ENCODE measurements around the gene EFNB2. TPM values are rescaled to one million over a fixed set of nuclear protein-coding genes. Genes with fewer than 3 reads are reported as not detected.

Gene EFNB2
- total and polyA plus RNA-seq, 8 donors = 3.0 to 48.7 (median 13.4) TPM

DNA sequence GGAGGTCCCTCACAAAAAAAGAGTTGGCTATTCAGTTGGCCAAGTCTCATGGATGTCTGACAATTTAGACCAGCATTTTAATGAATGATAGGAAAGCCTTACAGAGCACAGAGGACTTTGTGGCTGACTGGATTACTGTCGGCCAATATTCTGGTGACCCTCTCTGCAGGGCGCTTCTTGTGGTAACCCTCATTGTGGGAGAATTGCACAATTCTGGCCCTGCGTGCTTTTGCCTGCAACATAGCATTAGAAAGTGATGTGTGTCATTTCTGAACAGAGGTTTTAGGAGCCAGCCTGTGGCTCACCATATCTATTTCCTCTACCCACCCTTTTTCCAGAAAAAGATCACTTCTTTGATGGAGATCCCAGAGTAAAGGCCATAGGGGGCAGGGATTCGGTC, 71.4 kb downstream of the EFNB2 start:
- H3K4me1 ChIP-seq = peaks cover 0 to 12% (median 0%) of the 10 kb centered on the region in 4 donors
- TF ChIP-seq POLR2AphosphoS5 (IDR thresholded peaks at IDR 0.05) (no peak), POLR2A (IDR thresholded peaks at IDR 0.05) (no peak), EP300 (IDR thresholded peaks at IDR 0.05) (no peak)
- TF ChIP-seq, protein P1, sequence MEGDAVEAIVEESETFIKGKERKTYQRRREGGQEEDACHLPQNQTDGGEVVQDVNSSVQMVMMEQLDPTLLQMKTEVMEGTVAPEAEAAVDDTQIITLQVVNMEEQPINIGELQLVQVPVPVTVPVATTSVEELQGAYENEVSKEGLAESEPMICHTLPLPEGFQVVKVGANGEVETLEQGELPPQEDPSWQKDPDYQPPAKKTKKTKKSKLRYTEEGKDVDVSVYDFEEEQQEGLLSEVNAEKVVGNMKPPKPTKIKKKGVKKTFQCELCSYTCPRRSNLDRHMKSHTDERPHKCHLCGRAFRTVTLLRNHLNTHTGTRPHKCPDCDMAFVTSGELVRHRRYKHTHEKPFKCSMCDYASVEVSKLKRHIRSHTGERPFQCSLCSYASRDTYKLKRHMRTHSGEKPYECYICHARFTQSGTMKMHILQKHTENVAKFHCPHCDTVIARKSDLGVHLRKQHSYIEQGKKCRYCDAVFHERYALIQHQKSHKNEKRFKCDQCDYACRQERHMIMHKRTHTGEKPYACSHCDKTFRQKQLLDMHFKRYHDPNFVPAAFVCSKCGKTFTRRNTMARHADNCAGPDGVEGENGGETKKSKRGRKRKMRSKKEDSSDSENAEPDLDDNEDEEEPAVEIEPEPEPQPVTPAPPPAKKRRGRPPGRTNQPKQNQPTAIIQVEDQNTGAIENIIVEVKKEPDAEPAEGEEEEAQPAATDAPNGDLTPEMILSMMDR (IDR thresholded peaks at IDR 0.05) = no peak
- H3K27ac ChIP-seq = no peak overlapping the region
- no peak overlapping the region for H3K4me3 ChIP-seq
- DNase-seq = no peak
- 81 to 93% (median 89%) methylated on average over 4 of the region's 4 CpGs for WGBS, 5 donors
- intact Hi-C loops (cut with DNase I; ENCODE audit: low total_unique reads) = no loop called here
- no peaks in the 10 kb centered on the region for H3K9me3 ChIP-seq
- no peaks in the 10 kb centered on the region for H3K36me3 ChIP-seq
- H3K27me3 ChIP-seq = no peaks in the 10 kb centered on the region

DNA sequence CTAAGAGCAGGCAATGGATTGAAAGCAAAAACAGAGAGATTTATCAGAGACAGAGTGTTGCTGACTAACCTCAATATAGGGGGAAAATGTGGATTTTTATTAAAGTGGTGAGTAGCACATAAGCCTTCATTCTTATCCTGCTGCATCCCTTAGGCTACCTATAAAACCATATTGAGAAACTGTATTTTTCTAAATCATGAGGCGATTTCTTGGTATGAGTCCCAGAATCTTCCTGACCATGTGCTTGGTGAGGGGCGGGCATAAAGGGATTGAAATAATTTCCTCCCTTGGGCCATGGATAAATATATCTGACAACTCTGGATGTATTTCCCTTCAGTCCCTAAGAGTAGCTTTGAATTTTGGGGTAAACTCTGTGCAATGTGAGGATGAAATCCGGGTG, 72.8 kb downstream of the EFNB2 start:
- DNase-seq = no peak
- TF ChIP-seq, protein P1 (IDR thresholded peaks at IDR 0.05) = no peak
- TF ChIP-seq EP300 (IDR thresholded peaks at IDR 0.05) (no peak), POLR2A (IDR thresholded peaks at IDR 0.05) (no peak), POLR2AphosphoS5 (IDR thresholded peaks at IDR 0.05) (no peak)
- no peaks in the 10 kb centered on the region for H3K9me3 ChIP-seq
- intact Hi-C loops (cut with DNase I; ENCODE audit: low total_unique reads) = no loop called here
- WGBS, 5 donors = 78 to 92% (median 85%) methylated on average over 3 of the region's 3 CpGs
- no peak overlapping the region for H3K4me3 ChIP-seq
- H3K36me3 ChIP-seq = no peaks in the 10 kb centered on the region
- peaks cover 0 to 2% (median 0%) of the 10 kb centered on the region in 4 donors for H3K4me1 ChIP-seq
- H3K27ac ChIP-seq = no peak overlapping the region
- no peaks in the 10 kb centered on the region for H3K27me3 ChIP-seq

DNA sequence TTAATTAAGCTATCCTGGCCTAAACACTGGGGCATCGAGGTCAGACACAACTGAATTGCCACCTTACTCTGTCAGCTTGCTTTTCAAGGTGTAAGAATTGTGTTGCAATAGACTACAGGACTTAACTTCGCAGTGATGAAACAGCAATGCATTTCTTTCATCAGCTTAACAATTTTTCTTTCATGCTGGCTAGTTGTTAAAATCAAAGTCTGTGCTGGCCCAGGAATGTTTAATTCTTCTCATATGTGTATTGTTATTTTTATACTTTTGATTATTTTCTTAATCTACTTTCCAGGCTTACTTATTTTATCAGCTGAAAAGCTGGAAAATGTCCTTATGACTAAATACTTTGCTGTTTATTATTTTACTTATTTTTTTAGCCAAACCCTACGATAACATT, 79.7 kb downstream of the EFNB2 start:
- intact Hi-C loops (cut with DNase I; ENCODE audit: low total_unique reads) = no loop called here
- no peaks in the 10 kb centered on the region for H3K9me3 ChIP-seq
- no peak overlapping the region for H3K27ac ChIP-seq
- H3K4me1 ChIP-seq = no peaks in the 10 kb centered on the region
- DNase-seq = no peak
- H3K27me3 ChIP-seq = no peaks in the 10 kb centered on the region
- H3K4me3 ChIP-seq = no peak overlapping the region
- WGBS, 5 donors = 35 to 64% (median 46%) methylated on average over 3 of the region's 3 CpGs
- no peak for TF ChIP-seq POLR2A (IDR thresholded peaks at IDR 0.05)
- TF ChIP-seq POLR2AphosphoS5 (IDR thresholded peaks at IDR 0.05) = no peak
- TF ChIP-seq, protein P1 (IDR thresholded peaks at IDR 0.05) = no peak
- TF ChIP-seq EP300 (IDR thresholded peaks at IDR 0.05) = no peak
- H3K36me3 ChIP-seq = no peaks in the 10 kb centered on the region

DNA sequence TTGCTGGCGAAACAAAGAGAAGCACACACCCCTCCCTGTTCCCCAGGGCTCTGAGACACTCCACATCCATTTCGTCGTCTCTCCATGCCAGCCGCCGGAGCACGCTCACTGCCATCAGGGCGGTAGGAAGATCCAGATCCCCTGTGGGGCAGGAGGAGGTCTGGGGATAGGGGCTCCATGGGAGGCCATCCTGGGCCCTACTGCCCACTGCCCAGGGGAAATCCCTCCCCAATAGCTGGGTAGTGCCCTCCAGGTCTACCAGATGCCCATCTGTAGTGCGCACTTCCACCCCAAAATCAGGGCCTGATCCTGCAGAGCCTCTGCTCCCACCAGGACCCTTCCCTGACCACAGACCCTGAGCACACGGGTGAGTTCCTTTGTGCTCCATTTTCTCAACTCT, 80.3 kb downstream of the EFNB2 start:
- no peak for DNase-seq
- no peaks in the 10 kb centered on the region for H3K27me3 ChIP-seq
- H3K4me1 ChIP-seq = no peaks in the 10 kb centered on the region
- H3K4me3 ChIP-seq = no peak overlapping the region
- TF ChIP-seq EP300 (IDR thresholded peaks at IDR 0.05) (no peak), POLR2AphosphoS5 (IDR thresholded peaks at IDR 0.05) (no peak), POLR2A (IDR thresholded peaks at IDR 0.05) (no peak)
- TF ChIP-seq, protein P1 (IDR thresholded peaks at IDR 0.05) = no peak
- H3K36me3 ChIP-seq = no peaks in the 10 kb centered on the region
- no peak overlapping the region for H3K27ac ChIP-seq
- intact Hi-C loops (cut with DNase I; ENCODE audit: low total_unique reads) = no loop called here
- no peaks in the 10 kb centered on the region for H3K9me3 ChIP-seq
- WGBS, 5 donors = 94 to 99% (median 96%) methylated on average over 8 to 9 of the region's 9 CpGs
